LoVo (cell line): Measurements from ENCODE around the gene REXO1.
"Not testable (repeated sequence)": the region's sequence is repeated elsewhere in the genome, so short reads cannot be mapped to it uniquely, and the experiment has no call there.

Experiments used
- DNase-seq: peaks from one replicate; pipeline ENCODE4 v3.0.0-alpha.2; 2016; ENCODE audit warnings: low spot score

The REXO1 gene

DNA sequence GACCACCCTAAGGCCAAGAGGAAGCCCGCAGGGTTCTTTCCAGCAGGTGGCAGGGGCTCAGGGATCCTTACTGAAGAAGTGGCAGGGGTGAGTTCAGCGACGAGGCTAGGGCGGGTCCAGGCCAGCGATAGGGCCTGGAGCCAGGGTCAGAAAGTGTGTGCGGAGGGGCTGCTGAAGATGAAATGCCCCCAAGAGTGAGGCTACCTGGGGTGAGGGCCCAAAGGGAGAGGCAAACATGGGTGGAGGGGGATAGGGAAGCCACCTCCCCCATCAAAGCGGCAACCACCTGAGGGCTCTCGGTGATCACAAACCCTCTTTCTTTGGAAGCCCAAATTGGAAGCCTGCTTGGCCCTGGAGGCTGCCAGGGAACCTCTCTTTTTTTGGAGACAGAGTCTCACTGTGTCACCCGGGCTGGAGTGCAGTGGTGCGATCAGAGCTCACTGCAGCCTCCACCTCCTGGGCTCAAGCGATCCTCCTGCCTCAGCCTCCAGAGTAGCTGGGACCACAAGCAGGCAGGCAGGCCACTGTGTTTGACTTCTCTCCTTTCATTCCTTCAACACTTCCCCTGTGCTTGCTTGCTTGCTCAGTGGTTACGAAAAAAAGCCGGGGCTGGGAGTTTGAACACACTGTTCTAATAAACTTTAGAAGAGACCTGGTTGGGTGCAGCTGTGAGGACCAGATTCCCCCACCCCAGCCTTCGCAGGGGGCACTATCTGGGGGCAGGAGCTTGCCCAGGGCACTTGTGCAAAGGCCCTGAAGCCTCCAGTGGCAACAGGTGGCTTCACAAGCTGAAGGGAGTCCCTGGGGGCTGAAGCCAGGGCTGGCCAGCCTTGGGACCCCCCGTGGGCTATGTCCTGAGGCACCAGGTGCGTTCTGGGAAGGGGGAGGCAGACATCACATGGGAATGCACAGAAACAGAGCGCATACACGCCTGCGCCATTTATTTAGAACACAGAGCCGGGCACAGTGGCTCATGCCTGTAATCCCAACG, 34.8 kb downstream of the REXO1 start:
- DNase-seq = no peak

- DNase-seq = peak; percentile 96
Observed at GRCh38 chr19:1812426-1813191, 35.7 kb downstream of the REXO1 start.

DNA sequence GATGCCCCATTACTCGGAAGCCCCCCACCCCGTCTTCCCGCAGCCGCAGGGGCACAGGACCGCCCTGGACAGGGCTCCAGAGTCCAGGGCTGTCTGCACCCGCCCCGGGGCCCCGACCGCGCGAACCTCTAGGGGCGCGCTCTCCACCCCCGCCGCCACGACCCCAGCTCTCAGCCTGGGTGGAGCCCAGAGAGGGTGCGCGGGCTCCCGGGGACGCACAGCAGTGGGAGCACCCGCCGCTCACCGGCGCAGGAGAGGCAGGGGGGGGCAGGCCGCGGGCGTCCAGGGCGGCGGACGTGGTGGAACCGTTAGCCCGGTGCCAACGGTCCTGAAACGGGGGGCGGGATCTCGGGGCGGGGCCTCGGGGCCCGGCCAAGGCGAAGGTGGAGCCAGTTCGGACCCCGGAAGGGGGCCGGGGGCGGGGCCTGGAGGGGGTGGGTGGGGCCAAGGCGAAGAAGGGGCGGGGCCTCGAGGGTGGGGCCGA, 36.3 kb downstream of the REXO1 start, which contains the start of gene ATP8B3:
ATP8B3 (minus strand) TSS at position 335 of the 484 bp plus-strand sequence. CDS start 540 bp downstream, outside the sequence.
- DNase-seq = no peak

DNA sequence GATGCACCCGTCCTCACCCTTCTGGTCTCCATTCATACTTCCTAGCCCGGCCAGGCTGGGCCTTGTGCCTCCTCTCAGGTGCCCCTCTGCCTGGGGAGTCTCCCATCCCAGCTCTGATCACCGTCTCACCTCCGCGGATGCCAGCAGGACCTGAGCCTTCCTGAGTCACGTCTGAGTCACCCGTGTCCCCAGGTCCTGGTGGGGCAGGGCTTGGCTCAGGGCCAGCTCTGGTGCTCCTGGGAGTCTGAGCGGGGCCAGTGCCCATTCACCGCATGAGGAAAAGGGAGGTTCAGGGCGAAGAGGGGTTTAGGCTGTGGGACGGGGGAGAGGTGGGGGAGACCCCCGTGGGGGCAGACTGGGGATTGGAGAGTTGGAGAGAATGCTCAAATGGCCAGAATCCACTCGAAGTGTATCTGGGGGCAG, 36.8 kb downstream of the REXO1 start:
- DNase-seq = peak; percentile 93

- no peak for DNase-seq
Observed at GRCh38 chr19:1810439-1811160, 37.7 kb downstream of the REXO1 start.

DNA sequence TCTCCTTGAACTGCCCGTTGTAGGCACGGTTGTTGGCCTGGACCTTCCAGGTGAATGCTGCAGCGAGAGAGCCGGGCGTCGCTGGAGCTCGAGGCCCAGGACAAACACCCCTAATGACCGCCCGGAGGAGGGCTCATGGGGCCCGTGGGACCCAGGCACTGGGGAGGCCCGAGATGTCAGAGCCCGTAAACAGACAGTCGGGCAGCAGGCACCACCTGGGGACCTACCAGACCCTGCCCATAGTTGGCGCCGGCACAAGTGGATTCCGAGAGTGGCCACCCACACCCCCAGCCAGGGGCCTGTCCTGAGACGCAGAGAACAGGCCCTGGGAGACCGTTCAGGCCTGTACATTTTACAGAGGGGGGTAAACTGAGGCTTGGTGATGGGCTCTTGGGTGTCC, 38.6 kb downstream of the REXO1 start:
- DNase-seq = no peak

- DNase-seq = no peak
Observed at GRCh38 chr19:1808395-1808731, 39.9 kb downstream of the REXO1 start.

- no peak for DNase-seq
Observed at GRCh38 chr19:1807695-1808394, 40.4 kb downstream of the REXO1 start.

- DNase-seq = no peak
Observed at GRCh38 chr19:1807030-1807694, 41.1 kb downstream of the REXO1 start.

DNA sequence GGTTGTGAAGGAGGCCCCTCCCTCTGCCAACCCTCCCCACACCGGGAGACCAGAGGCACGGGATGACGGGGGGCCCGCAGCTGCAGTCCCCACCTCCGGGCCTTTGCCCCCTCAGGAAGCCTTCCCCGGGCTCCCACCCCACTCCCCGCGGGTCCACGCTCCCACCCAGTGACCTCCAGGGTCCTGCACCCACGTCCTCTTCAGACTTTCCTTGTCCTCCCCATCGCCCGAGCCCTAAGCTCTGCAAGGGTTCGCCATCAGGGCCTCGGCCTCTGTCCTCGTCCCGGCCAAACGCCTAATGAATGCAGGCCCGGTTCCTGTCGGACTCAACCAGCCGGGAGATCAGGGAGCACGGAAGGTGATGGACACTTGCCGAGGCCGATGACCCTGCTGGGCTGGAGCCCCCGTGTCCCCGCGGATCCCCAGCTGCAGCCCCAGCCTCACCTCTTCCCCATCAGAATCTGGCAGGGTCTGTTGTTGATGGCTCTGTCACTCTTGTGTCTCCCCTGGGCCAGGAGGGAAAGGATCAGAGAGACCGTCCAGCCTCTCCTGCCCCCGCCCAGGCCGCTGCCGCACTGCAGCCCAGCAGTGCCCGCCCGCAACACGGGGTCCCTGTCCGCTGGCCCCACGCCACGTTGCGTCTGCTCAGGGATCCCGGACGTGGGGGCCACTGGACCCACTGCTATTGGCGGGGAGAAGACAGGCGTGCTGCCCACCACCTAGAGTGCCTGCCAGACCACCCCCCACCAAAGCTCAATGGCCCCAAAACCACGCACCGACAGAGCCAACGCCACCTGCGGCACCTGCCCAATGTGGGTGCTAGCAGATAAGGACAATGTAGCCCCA, 41.9 kb downstream of the REXO1 start:
- no peak for DNase-seq

- no peak for DNase-seq
Observed at GRCh38 chr19:1805401-1806183, 42.7 kb downstream of the REXO1 start.

DNA sequence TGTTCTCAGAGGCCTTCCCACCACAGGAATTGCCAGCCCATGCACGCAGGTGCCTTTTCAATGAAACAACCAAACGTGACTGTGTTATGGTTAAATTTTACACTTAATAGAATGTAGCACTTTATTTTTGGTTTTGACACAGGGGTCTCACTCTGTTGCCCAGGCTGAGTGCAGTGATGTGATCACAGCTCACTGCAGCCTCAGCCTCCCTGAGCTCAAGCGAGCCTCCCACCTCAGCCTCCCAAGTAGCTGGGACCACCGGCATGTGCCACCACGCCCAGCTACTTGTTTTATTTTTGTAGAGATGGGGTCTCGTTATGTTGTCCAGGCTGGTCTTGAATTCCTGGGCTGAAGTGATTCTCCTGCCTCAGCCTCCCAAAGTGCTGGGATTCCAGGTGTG, 43.4 kb downstream of the REXO1 start:
- DNase-seq = no peak

- DNase-seq = no peak
Observed at GRCh38 chr19:1799695-1800342, 48.5 kb downstream of the REXO1 start.

DNA sequence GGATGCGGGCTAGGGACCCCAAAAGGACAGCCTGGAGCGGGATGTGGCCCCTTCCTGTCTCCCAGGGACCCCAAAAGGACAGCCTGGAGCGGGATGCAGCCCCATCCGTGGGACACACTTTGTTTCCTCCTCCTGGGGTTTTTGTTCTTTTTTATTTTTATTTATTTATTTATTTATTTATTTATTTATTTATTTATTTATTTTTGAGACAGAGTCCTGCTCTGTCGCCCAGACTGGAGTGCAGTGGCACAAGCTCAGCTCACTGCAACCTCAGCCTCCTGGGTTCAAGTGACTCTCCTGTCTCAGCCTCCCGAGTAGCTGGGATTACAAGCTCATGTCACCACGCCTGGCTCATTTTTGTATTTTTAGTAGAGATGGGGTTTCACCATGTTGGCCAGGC, 51.0 kb downstream of the REXO1 start:
- not testable (repeated sequence) for DNase-seq

DNA sequence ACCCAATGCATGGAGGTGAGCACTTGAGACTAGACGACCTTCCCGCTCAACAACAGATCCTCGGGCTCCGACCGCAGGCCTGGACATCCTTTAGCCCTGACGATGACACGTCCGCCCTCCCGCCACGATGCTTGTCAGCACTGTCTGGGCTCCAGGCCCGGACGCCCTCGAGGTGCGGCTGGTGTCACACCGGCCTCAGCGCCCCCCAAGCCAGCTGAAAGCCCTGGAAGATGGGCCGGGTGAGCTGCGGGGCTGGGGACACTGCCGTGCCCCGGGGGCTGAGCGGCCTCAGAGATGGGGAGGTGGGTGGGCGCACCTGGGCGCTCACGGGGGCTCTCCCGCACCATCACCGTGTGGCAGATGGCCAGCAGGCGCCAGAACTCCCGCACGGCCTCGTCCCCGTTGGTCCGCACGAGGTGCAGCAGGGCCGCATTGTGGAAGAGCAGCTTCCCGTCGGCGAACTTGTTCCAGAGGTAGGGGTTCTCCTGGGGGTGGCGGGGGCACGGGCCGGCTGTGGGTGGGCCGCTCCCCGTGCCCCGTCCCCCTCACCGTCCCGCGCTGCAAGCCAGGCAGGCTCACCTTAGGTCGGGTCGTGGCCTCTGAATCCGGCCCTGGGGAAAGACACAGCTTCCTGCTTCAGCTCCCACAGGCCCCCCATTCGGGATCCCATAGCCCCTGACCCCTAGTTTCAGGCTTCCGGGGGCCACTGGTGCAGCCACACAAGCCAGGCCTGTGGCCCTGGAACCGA, 51.7 kb downstream of the REXO1 start:
- no peak for DNase-seq

DNA sequence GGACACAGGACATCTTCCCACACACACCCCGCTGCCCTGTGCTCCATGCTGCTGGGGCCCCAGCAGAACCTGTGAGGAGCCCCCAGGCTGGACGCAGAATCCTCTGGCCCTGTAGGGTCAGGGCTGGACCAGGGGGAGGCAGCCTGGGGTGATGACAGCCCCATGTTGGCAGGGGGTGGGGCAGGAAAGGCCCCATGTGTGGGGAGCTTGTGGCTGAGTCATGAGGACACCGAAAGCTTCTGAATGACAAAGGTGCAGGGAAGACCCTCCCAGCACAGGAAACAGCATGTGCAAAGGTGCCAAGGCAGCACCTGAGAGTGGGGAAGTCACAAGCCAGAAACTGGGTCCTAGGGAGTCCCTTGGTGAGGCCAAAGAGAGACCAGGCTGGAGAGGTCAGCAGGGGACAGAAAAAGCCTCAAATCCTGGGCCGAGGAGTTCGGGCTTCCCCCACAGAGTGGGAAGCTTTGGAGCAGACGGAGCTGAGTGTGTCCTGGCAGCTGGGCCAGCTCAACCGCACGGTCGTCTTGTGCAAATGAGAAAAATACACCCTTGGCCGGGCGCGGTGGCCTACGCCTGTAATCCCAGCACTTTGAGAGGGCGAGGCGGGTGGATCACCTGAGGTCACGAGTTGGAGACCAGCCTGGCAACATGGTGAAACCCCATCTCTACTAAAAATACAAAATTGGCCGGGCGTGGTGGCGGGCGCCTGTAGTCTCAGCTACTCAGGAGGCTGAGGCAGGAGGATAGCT, 53.7 kb downstream of the REXO1 start:
- no peak for DNase-seq

DNA sequence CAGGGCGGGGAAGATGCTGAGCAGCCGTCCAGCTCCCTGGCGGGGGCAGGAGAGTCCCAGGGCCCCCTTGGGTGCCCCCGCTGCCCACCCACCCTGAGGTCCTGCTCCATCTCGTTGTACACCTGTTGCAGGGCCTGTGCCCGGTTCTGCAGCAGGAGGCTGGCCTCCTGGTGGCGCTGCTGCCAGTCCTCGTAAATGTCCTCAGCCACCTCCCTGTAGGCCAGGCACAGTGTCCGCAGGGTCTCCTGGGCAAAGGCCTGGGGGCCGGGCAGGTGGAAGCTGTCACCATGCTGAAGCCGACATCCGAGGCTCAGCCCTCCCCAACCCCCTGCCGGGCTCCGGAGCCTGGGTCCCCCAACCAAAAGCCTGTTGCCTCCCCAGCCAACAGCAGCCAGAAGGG, 56.4 kb downstream of the REXO1 start:
- DNase-seq = no peak
